ENCODE results near the gene IL22.

Gene IL22

GRCh38 chr12:68246350-68246749 is 7.1 kb downstream of the IL22 start:
- Histone ChIP-seq H3K27ac (ENCODE audit: poor library complexity, severe bottlenecking) (no peak overlapping the region), H3K36me3 (ENCODE audit: low read depth) (no peaks in the 10 kb centered on the region), H3K4me1 (ENCODE audit: insufficient read depth, poor library complexity, severe bottlenecking) (no peaks in the 10 kb centered on the region), H3K27me3 (ENCODE audit: insufficient read depth, poor library complexity, severe bottlenecking) (no peaks in the 10 kb centered on the region), H3K4me3 (ENCODE audit: severe bottlenecking) (no peak overlapping the region), H3K9me3 (ENCODE audit: severe bottlenecking) (no peaks in the 10 kb centered on the region)
- no peak for ATAC-seq (ENCODE audit: low read depth)
- DNase-seq (ENCODE audit: low spot score) = no peak
- TF ChIP-seq, protein P1, sequence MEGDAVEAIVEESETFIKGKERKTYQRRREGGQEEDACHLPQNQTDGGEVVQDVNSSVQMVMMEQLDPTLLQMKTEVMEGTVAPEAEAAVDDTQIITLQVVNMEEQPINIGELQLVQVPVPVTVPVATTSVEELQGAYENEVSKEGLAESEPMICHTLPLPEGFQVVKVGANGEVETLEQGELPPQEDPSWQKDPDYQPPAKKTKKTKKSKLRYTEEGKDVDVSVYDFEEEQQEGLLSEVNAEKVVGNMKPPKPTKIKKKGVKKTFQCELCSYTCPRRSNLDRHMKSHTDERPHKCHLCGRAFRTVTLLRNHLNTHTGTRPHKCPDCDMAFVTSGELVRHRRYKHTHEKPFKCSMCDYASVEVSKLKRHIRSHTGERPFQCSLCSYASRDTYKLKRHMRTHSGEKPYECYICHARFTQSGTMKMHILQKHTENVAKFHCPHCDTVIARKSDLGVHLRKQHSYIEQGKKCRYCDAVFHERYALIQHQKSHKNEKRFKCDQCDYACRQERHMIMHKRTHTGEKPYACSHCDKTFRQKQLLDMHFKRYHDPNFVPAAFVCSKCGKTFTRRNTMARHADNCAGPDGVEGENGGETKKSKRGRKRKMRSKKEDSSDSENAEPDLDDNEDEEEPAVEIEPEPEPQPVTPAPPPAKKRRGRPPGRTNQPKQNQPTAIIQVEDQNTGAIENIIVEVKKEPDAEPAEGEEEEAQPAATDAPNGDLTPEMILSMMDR (IDR thresholded peaks at IDR 0.05; ENCODE audit: poor library complexity, severe bottlenecking) = no peak

GRCh38 chr12:68245180-68246021 is 8.0 kb downstream of the IL22 start:
- H3K27me3 ChIP-seq (ENCODE audit: insufficient read depth, poor library complexity, severe bottlenecking) = no peaks in the 10 kb centered on the region
- DNase-seq (ENCODE audit: low spot score) (no peak), ATAC-seq (ENCODE audit: low read depth) (no peak)
- TF ChIP-seq, protein P1 (IDR thresholded peaks at IDR 0.05; ENCODE audit: poor library complexity, severe bottlenecking) = no peak
- H3K36me3 ChIP-seq (ENCODE audit: low read depth) = no peaks in the 10 kb centered on the region
- no peak overlapping the region for H3K27ac ChIP-seq (ENCODE audit: poor library complexity, severe bottlenecking)
- H3K9me3 ChIP-seq (ENCODE audit: severe bottlenecking) = no peaks in the 10 kb centered on the region
- H3K4me1 ChIP-seq (ENCODE audit: insufficient read depth, poor library complexity, severe bottlenecking) = peaks cover 3% of the 10 kb centered on the region
- no peak overlapping the region for H3K4me3 ChIP-seq (ENCODE audit: severe bottlenecking)

DNA sequence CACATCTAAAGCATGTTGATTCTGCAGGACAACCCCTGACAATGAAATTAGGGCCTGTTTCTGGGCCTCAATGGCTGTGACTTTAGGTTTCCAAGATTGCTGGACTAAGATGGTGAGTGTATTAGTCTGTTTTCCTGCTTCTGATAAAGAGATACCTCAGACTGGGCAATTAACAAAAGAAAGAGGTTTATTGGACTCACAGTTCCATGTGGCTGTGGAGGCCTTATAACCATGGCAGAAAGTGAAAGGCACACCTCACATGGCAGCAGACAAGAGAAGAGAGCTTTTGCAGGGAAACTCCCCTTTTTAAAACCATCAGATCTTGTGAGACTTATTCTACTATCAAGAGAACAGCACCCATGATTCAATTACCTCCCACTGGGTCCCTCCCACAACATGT is 10.6 kb downstream of the IL22 start:
- DNase-seq (ENCODE audit: low spot score) = no peak
- Histone ChIP-seq H3K4me1 (ENCODE audit: insufficient read depth, poor library complexity, severe bottlenecking) (peaks cover 11% of the 10 kb centered on the region), H3K27ac (ENCODE audit: poor library complexity, severe bottlenecking) (no peak overlapping the region), H3K4me3 (ENCODE audit: severe bottlenecking) (no peak overlapping the region), H3K9me3 (ENCODE audit: severe bottlenecking) (no peaks in the 10 kb centered on the region), H3K36me3 (ENCODE audit: low read depth) (no peaks in the 10 kb centered on the region), H3K27me3 (ENCODE audit: insufficient read depth, poor library complexity, severe bottlenecking) (no peaks in the 10 kb centered on the region)
- no peak for ATAC-seq (ENCODE audit: low read depth)
- TF ChIP-seq, protein P1 (IDR thresholded peaks at IDR 0.05; ENCODE audit: poor library complexity, severe bottlenecking) = no peak

DNA sequence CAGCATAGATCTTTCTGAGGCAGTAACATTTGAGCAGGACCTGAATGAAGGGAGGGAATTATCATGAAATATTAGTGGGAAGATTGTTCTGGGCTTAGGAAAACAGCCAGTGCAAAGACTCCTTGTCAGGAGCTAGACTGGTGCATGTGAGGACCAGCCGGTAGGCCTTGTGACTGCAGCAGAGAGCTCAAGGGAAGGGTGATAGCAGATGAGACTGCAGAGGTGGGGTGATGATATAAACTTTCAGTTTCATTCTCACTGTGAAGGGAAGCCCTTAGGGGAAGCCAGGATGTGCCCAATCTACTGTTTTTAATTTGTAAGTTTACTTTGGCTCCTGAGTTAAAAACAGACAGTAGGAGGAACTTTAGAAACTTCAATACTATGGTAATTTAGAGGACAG is 12.4 kb downstream of the IL22 start:
- Histone ChIP-seq H3K9me3 (ENCODE audit: severe bottlenecking) (no peaks in the 10 kb centered on the region), H3K4me1 (ENCODE audit: insufficient read depth, poor library complexity, severe bottlenecking) (peaks cover 11% of the 10 kb centered on the region), H3K27me3 (ENCODE audit: insufficient read depth, poor library complexity, severe bottlenecking) (no peaks in the 10 kb centered on the region), H3K27ac (ENCODE audit: poor library complexity, severe bottlenecking) (no peak overlapping the region), H3K4me3 (ENCODE audit: severe bottlenecking) (no peak overlapping the region), H3K36me3 (ENCODE audit: low read depth) (no peaks in the 10 kb centered on the region)
- TF ChIP-seq, protein P1 (IDR thresholded peaks at IDR 0.05; ENCODE audit: poor library complexity, severe bottlenecking) = no peak
- DNase-seq (ENCODE audit: low spot score) (no peak), ATAC-seq (ENCODE audit: low read depth) (no peak)

DNA sequence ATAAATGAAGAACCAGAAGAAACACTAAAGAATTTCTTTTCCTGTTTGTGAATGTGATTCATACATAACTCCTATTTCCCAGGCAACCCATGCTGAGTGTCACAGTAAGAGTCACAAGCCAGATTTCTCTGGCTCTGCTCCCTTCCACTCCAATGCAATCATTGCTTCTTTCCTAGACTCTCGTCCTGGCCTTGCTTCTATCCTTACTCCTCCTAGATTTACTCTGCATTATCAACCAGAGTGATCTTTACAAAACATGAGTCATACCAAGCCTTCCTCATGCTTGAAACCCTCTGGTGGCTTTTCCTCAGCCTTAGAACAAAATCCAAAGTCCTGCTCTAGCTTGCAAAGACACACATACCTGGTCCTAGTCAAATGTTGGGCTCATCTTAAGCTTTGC is 13.3 kb downstream of the IL22 start:
- TF ChIP-seq, protein P1 (IDR thresholded peaks at IDR 0.05; ENCODE audit: poor library complexity, severe bottlenecking) = no peak

More for the DNA sequence above, 13.3 kb downstream of the IL22 start:
- Histone ChIP-seq H3K4me3 (ENCODE audit: severe bottlenecking) (no peak overlapping the region), H3K27ac (ENCODE audit: poor library complexity, severe bottlenecking) (no peak overlapping the region), H3K36me3 (ENCODE audit: low read depth) (no peaks in the 10 kb centered on the region), H3K27me3 (ENCODE audit: insufficient read depth, poor library complexity, severe bottlenecking) (no peaks in the 10 kb centered on the region), H3K9me3 (ENCODE audit: severe bottlenecking) (no peaks in the 10 kb centered on the region), H3K4me1 (ENCODE audit: insufficient read depth, poor library complexity, severe bottlenecking) (peaks cover 11% of the 10 kb centered on the region)
- peak; percentile 72 for ATAC-seq (ENCODE audit: low read depth)
- no peak for DNase-seq (ENCODE audit: low spot score)

Measured in RWPE2 (cell line).